ENCODE measurements around the gene CCDC174.

Gene CCDC174

DNA sequence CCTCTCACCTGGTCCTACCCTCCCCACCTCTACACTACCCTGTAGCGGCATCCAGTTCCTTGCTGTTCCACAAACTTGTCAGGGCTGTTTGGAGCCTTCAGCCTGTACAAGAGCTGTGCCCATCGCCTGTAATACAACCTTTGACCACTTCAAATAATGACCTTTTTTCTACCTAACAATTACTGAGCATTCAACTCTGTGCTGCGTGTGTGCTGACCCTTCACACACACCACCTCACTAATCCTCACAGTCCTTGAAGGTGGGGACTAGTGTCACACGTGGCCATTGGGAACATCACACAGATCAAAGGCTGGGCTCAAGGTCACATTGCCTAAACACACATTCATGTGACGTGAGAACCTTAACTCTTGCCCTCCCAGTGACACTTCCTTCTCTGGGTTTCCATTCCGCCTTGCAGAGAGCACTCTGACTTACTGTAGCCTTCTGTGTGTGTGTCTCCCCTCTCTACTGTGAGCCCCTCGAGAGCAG lies 26.5 kb downstream of the CCDC174 start:
- no peaks in the 10 kb centered on the region for H4K20me1 ChIP-seq (ENCODE audit: insufficient read depth)
- TF ChIP-seq CTCF (conservative IDR thresholded peaks at IDR 0.05; ENCODE audit: low read depth, low read length), result no peak
- no peaks in the 10 kb centered on the region for H3K36me3 ChIP-seq (ENCODE audit: insufficient read depth)
- H3K9ac ChIP-seq, result no peak overlapping the region
- H3K4me1 ChIP-seq (ENCODE audit: low read depth, poor library complexity, severe bottlenecking), result no peaks in the 10 kb centered on the region
- H2AFZ ChIP-seq (ENCODE audit: low read depth), result no peak overlapping the region
- no peak overlapping the region for H3K4me3 ChIP-seq (IDR thresholded peaks at IDR 0.05; ENCODE audit: insufficient read depth, low read depth, low read length)
- H3K79me2 ChIP-seq (ENCODE audit: insufficient read depth, low read depth), result no peaks in the 10 kb centered on the region
- no peak overlapping the region for H3K4me2 ChIP-seq
- no peaks in the 10 kb centered on the region for H3K27me3 ChIP-seq (ENCODE audit: insufficient read depth, low read depth)
- no peak overlapping the region for H3K27ac ChIP-seq

- Histone ChIP-seq H2AFZ (ENCODE audit: low read depth) (no peak overlapping the region), H4K20me1 (ENCODE audit: insufficient read depth) (no peaks in the 10 kb centered on the region), H3K79me2 (ENCODE audit: insufficient read depth, low read depth) (no peaks in the 10 kb centered on the region), H3K9ac (no peak overlapping the region), H3K27me3 (ENCODE audit: insufficient read depth, low read depth) (no peaks in the 10 kb centered on the region), H3K4me3 (IDR thresholded peaks at IDR 0.05; ENCODE audit: insufficient read depth, low read depth, low read length) (no peak overlapping the region), H3K4me2 (no peak overlapping the region), H3K4me1 (ENCODE audit: low read depth, poor library complexity, severe bottlenecking) (no peaks in the 10 kb centered on the region), H3K36me3 (ENCODE audit: insufficient read depth) (no peaks in the 10 kb centered on the region), H3K27ac (no peak overlapping the region)
- TF ChIP-seq CTCF (conservative IDR thresholded peaks at IDR 0.05; ENCODE audit: low read depth, low read length), result no peak
Observed at GRCh38 chr3:14680115-14680514, 28.6 kb downstream of the CCDC174 start.

DNA sequence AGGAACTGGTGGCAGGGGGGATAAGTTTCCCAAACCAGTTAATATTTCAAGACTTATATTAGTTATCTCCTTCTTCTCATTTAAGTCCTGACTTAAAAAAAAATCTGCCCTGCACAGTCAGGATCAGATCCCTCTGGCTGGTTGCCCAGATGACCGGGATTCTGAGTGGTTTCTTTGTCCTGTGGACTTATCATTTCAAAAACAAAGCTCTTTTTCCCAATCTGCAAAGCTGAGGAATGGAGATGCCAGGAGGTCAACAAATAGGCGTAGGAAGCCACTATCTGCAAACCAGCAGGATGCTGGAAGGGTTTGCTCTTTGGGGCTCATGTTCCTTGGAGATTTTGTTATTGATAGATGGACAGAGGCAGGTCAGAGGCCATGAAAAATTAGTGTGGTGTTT lies 29.2 kb downstream of the CCDC174 start:
- Histone ChIP-seq H3K4me3 (IDR thresholded peaks at IDR 0.05; ENCODE audit: insufficient read depth, low read depth, low read length) (no peak overlapping the region), H3K9ac (no peak overlapping the region), H3K27me3 (ENCODE audit: insufficient read depth, low read depth) (no peaks in the 10 kb centered on the region), H3K4me1 (ENCODE audit: low read depth, poor library complexity, severe bottlenecking) (no peaks in the 10 kb centered on the region), H3K27ac (no peak overlapping the region), H3K36me3 (ENCODE audit: insufficient read depth) (no peaks in the 10 kb centered on the region), H2AFZ (ENCODE audit: low read depth) (no peak overlapping the region), H3K79me2 (ENCODE audit: insufficient read depth, low read depth) (no peaks in the 10 kb centered on the region), H4K20me1 (ENCODE audit: insufficient read depth) (no peaks in the 10 kb centered on the region), H3K4me2 (no peak overlapping the region)
- no peak for TF ChIP-seq CTCF (conservative IDR thresholded peaks at IDR 0.05; ENCODE audit: low read depth, low read length)

DNA sequence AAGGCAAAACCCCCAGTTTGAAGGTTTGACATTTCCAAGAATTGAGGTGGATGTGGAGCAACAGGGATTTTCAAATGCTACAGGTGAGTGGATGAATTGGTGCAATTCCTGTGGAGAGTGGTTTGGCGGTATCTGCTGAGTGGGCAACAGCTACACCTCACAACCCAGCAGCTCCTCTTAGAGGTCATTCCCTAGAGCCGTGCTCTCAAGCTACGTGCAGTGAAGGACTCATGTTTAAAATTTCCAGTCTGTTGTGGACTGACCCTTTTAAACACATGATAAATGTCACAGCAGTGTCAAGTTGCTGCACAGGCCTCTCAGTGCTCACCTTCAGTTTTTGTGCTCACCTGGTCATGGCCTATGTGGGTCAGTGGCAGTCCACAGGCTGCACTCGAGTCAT lies 32.9 kb downstream of the CCDC174 start:
- no peaks in the 10 kb centered on the region for H3K4me1 ChIP-seq (ENCODE audit: low read depth, poor library complexity, severe bottlenecking)

More for the DNA sequence above, 32.9 kb downstream of the CCDC174 start:
- H4K20me1 ChIP-seq (ENCODE audit: insufficient read depth), result no peaks in the 10 kb centered on the region
- no peaks in the 10 kb centered on the region for H3K36me3 ChIP-seq (ENCODE audit: insufficient read depth)
- no peaks in the 10 kb centered on the region for H3K79me2 ChIP-seq (ENCODE audit: insufficient read depth, low read depth)
- H3K4me2 ChIP-seq, result no peak overlapping the region
- no peaks in the 10 kb centered on the region for H3K27me3 ChIP-seq (ENCODE audit: insufficient read depth, low read depth)
- H3K9ac ChIP-seq, result no peak overlapping the region
- no peak overlapping the region for H3K4me3 ChIP-seq (IDR thresholded peaks at IDR 0.05; ENCODE audit: insufficient read depth, low read depth, low read length)
- H2AFZ ChIP-seq (ENCODE audit: low read depth), result no peak overlapping the region
- H3K27ac ChIP-seq, result no peak overlapping the region
- TF ChIP-seq CTCF (conservative IDR thresholded peaks at IDR 0.05; ENCODE audit: low read depth, low read length), result no peak
